HG03196 (cell line): ENCODE data around the gene PBX3.

Experiments
- ATAC-seq: cut with Tn5 transposase; IDR thresholded peaks from one replicate; pipeline ENCODE4 v1.9.1; 2021; ENCODE audit not compliant: unreplicated experiment

PBX3 gene

GRCh38 chr9:125856331-125856730, 109.2 kb downstream of the PBX3 start:
- no peak for ATAC-seq

- ATAC-seq = no peak
These were observed 114.4 kb downstream of the PBX3 start for GRCh38 chr9:125861405-125862058.

- no peak for ATAC-seq
These were observed 116.8 kb downstream of the PBX3 start for GRCh38 chr9:125863923-125864322.

DNA sequence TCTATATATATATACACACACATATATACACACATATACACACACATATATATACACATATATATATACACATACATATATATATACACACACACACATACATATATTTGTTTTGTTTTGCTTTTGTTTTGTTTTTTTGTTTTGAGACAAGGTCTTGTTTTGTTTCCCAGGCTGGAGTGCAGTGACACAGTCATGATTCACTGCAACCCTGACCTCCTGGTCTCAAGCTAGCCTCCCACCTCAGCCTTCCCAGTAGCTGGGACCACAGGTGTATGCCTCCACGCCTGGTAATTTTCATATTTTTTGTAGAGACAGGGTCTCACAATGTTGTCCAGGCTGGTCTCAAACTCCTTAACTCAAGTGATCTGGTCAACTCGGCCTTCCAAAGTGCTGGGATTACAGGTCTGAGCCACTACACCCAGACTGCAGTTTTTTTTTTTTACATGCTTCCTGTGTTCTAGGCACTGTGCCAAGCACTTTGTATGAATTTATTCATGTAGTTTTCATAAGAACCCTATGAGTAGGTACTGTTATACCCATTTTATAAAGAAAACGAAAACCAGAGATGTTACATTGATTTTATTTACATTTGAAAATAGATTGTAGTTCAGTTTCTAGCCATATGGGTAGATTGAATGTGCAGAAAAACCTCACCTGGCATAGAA, 120.7 kb downstream of the PBX3 start:
- no peak for ATAC-seq

GRCh38 chr9:125878164-125878631, 131.0 kb downstream of the PBX3 start:
- no peak for ATAC-seq

DNA sequence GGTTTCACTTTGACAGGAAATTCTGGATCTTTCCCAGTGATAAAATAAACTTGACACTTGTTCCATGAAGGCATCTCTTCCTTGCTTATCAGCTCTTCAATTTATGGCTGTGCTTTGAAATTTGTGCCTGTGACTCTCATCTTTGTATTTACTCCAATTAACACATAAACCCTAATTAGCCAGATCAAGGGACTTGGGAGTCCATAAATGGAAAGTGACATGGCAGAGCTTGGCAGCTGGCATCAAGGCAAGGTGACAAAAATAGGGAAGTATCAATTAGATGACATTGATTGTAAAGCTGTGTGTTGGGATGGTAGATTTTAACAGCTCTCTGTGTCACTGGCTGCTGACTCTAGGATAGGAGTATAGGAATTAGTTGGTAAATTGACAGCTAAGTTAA, 133.9 kb downstream of the PBX3 start:
- no peak for ATAC-seq

DNA sequence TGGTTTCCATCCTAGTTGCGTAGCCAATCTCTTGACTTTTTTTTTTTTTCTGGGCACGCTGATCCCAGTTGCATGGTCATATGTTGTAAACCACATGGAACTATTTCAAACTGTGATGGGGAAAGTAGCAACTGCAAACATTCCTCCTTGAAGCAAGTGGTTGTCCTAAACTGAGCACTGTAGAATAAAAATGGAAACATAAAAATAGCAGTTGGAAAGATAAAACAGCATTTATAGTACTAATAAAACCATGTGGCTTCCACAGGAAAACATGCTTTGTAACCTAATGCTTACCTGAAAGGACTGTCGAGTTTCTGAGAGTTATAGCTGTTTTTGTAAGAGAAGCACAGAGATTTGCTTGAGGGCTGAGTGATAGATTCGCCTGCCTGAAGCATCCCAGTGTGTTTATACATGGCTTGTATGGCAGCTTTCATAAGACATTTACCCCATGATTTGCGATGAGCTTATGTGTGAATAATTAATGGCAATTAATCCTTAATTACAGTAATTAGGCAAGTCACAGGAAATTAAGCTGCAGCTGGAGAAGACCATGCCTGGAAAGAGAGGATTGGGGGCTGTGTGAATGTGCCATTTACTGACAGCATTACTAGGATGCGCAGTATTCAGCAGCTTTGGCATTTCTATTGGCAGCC, 136.5 kb downstream of the PBX3 start:
- ATAC-seq = no peak

DNA sequence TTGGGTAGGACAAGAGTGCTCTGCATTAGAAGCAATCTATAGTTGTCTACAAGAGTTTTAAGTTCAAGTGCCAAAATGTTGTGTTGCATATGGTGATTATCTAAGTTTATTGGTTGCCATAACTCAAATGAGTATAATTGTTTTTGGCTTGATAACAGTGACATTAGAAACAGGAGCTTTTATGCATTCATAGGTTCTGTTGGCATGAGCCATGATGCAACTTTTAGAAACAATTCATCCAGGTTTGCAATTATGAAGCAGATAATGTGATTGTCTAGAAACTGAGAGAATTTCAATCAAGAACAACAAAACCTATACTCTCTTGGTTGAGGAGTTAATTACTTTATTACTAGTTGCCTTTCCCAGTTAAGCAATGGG, 137.0 kb downstream of the PBX3 start:
- no peak for ATAC-seq

DNA sequence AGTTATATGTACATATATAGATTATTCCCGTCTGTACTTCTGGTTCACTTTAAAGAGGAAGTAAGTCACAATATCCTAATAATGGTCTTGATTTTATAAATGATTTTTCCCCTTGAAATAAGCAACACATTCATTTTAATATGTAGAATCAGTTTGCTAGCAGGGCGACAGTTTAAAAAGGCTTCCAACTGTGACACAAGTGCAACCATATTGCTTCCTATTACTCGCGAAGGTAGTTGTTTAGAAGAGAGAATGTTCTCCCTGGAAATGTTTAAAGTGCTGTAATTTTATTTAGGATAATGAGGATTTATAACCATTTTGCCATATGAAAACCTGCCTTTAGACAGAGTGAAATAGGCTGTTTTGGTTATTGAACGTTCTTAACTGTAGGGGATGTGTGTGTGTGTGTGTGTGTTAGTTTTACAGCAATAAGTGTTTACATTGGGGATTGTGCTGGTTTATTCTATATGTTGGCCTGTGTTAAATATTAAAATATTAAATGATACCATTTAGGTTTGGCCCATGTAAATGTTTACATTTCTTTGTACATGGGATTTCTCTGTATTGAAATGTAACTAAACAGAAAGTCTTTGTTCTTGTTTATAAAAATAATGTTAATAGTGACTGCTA, 138.3 kb downstream of the PBX3 start:
- no peak for ATAC-seq

DNA sequence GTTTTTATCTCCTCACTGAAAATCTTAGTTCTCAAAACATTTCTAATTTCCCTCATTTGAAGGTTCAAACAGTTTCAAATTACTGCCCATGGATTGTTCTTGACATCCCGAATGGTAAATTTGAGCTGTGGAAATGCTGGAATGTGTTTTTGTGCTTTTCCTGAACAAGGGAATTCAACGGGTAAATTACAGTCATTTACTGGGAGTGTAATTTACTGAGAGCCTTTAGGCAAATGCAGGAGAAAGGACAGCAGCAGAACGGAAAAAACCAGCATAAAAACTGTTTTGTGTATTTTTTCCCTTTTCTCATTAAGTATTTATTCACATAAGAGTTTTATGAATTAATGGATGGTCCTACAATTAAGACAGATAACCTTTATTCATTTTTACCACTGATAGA, 139.2 kb downstream of the PBX3 start:
- ATAC-seq = no peak

DNA sequence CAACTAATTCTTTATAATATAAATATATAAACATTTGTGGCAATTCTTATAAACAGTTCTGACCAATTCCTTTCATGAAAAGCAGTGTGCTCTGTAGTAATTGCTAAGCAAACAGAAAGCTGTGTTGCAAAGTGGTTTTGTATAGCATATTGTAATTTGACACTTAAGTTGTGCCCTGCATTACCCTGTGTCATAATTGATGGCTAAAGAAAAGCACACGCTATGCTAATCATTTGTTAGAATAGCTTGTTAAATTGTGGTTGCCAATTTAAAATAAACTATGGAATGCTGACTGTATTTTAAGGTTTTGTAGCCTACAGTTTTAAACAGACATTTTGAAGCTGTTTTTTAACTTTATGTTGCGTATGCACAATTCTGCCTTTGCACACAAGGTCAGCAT, 140.0 kb downstream of the PBX3 start:
- ATAC-seq = no peak

DNA sequence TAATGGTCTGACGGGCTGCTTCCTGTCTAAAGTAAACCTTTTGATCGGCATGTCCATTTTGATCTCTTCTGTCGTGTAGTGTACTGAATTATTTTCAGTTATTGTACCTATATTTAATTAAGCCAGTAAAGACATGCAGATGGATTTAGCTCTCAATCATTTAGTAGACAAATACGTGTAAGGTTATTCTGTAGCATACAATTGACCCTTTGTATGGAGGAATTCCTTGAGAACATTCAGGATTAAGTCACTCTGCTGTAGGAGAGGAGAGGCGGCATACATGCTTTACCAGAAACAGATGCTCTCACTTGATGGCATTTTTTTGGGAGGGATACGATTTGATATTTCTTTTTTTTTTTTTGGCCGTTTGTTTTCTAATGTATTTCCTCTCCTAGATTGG, 141.0 kb downstream of the PBX3 start:
- ATAC-seq = no peak

GRCh38 chr9:125889112-125889475, 141.9 kb downstream of the PBX3 start:
- ATAC-seq = no peak

- ATAC-seq = no peak
These were observed 142.6 kb downstream of the PBX3 start for GRCh38 chr9:125889476-125890419.

DNA sequence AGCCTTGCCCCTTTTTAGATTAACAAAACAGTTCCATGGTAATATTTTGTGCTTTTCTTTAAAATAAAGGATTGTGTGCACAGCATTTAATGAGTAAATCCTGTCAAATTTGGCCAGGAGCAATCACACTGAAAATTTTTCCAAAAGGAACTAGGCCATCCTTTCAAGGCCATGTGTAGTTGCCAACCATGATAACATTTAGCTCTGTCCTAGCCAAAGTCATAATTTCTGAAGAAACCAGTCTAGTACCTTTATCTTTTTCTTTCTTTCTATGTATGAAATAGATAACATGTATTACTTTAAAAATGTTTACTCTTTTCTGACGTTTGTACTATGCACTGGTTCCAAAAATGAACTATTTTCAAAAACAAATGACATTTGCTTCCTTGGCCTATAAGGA, 143.7 kb downstream of the PBX3 start:
- ATAC-seq = no peak

DNA sequence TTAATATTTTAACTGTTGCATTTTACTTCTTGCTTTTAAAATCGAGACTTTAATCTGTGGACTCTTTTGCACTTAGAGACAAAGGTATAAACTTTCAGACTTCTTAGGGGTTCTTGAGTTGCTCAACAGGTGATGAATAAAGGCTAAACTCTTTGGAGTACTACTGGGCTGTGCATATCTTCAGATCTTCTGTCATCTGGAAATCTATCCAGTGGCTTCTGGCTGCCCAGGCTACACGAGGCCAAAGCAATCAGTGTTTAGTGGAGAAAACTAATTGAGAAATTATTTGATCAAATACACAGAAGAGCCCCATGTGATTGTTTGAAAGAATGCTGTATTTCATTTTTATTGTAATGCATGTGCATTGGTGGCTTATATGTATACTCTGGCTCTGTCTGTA, 146.1 kb downstream of the PBX3 start:
- ATAC-seq = no peak

DNA sequence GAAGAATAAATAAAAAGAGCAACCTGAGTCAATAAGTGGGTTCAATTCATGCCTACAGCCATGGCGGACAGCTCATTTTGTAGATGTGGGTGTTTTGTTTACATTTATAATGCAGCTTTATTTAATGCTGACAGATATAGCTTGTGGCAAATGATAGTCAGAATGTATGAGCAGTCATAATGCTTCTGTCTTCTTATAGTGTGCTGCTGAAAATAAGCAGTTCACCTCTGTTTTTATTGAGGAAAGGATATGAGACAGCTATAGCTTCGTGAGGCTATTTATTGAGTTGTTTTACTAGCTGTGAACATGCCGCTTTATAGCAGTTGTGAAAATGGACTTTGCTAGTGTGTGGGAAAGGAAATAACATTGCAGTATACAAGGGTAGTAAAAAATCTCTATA, 147.4 kb downstream of the PBX3 start:
- no peak for ATAC-seq

DNA sequence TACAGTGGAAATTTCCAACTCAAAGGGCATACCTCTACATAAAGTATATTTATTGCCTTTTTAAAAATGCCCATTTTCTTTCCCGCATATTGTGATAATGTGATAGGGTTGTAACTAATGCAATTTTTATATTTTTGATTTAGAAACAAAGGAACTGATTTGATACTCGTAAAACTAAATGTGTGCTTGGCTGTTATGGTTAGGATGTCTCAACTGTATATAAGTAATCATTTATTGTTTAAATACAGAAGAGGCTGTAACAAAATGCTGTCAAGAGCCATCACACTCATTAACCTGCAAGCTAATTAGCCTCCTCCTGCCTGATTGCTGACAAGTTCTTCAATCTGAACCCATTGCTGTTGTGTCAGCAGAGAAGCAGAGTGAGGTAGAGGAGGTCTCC, 149.2 kb downstream of the PBX3 start:
- ATAC-seq = no peak

DNA sequence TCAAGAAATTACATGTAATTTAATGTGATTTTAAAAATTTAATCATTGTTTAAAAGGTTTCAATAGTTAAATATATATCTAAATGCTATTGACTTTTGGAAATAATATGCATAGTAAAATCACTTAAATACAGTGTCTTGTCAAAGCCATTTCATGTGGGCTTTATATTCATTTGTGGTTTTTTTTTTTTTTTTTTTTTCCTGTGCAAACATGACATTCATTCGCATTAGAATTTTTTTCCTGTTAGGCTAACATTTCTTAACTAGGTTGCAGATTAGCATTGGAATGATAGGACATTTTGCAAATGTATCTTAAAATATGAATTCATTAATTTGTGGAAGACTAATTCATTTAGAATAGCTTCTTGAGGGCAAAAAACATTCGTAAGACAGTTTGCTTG, 149.8 kb downstream of the PBX3 start:
- no peak for ATAC-seq

GRCh38 chr9:125897481-125897880, 150.3 kb downstream of the PBX3 start:
- ATAC-seq = no peak

DNA sequence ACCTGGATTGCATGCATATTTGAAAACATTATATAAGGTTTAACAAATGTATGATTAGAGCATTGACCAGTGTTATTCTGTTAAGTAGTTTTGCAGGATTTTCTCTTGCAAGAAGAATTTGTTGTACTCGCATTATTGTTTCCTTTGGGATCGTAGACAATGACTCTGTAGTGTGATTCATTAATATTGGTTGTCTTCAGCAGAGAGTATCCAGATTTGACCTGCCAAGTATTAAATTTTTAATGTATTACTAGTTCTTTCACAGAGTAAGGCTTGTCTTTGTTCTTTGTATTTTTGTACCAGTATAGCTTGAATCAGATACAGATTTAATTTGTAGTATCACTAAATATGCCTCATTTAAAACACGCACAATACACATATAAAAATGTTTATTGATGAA, 155.0 kb downstream of the PBX3 start:
- no peak for ATAC-seq
